SK-N-MC (cell line): Measurements from ENCODE around the gene PSMB1.

Experiments used
- EZH2 ChIP-seq: fragments of 200-600 bp; sonication (generic); IDR thresholded peaks from one replicate; pipeline ENCODE4 v1.6.1; 2017; ENCODE audit warnings: antibody characterized with exemption
- POLR2AphosphoS5 ChIP-seq: IDR thresholded peaks from 2 replicates; pipeline ENCODE4 v1.6.1; 2012; ENCODE audit warnings: mild to moderate bottlenecking, low read depth, low read length, borderline replicate concordance

DNA sequence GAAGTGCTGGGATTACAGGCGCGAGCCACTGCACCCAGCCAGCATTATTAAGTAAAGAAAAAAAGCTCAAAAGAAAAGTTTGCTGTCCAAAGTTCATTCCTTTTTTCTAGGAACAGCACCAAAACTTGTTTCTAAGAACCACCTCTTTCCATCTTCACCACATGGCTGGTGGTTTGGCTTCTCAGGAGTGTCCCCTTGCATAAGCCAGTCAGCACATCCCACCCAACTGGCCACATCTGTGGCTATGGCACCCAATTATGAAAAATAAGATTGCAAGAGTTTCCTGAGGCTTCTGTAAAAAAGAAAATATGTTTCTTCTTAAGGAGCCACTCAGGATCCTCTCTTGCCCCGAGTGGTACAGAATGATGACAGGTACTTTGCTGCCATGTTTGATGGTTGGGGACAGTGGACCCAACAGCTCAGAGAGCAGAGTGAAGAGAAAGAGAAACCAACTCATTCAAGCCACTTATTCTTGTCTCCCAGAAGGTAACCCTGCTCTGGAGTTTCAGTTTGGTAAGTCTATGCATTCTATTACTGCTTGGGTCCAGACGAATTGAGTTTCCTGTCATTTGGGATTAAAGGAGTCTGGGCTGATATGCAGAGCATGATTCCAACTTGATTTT lies 65.3 kb downstream of the PSMB1 start:
- TF ChIP-seq POLR2AphosphoS5 (no peak), EZH2 (no peak)
